ENCODE data around the gene NINJ2. TPM values are rescaled to one million over a fixed set of nuclear protein-coding genes. Genes with fewer than 3 reads are reported as not detected.

The NINJ2 gene
- total RNA-seq, 2 experiments from 2014 or later, result 2.2 to 2.5 TPM

DNA sequence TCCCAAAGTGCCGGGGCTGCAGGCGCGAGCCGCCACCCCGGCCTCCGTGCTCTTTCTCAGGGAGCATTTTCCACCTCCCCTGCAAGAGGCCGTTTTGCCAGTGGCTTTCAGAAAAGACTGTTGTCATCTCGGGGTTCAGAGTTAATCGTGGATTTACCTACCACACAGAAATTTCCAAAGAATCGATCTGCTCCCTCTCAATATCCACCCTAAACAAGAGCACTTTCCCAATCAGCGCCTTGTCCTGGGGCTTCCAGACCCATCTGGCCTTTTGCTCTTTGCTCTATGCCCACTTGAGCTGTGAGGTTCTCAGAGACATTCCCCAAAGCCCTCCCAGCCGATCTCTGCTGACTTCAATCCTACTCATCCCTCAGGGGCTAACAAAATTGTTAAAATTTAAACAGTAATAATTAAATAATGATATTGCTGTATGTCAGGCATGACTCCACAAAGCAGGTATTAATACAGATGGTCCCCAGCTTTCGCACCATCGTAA is 86.6 kb downstream of the NINJ2 start:
- H3K4me3 Mint-ChIP-seq, result no peak overlapping the region
- no peak for DNase-seq
- peaks cover 3% of the 10 kb centered on the region for H3K36me3 Mint-ChIP-seq (ENCODE audit: low read depth)
- H3K4me1 Mint-ChIP-seq (ENCODE audit: low read depth), result peaks cover 35% of the 10 kb centered on the region
- ATAC-seq, result no peak
- TF ChIP-seq, protein P1, sequence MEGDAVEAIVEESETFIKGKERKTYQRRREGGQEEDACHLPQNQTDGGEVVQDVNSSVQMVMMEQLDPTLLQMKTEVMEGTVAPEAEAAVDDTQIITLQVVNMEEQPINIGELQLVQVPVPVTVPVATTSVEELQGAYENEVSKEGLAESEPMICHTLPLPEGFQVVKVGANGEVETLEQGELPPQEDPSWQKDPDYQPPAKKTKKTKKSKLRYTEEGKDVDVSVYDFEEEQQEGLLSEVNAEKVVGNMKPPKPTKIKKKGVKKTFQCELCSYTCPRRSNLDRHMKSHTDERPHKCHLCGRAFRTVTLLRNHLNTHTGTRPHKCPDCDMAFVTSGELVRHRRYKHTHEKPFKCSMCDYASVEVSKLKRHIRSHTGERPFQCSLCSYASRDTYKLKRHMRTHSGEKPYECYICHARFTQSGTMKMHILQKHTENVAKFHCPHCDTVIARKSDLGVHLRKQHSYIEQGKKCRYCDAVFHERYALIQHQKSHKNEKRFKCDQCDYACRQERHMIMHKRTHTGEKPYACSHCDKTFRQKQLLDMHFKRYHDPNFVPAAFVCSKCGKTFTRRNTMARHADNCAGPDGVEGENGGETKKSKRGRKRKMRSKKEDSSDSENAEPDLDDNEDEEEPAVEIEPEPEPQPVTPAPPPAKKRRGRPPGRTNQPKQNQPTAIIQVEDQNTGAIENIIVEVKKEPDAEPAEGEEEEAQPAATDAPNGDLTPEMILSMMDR (IDR thresholded peaks at IDR 0.05), result no peak
- H3K9me3 Mint-ChIP-seq, result peaks cover 4% of the 10 kb centered on the region
- H3K27ac Mint-ChIP-seq, result peak overlapping the region; percentile 69
- ChIA-PET CTCF (interaction anchor here (0.6 to 5.3 kb wide), 39 partner anchors 10 to 516 kb away, joined by 3 to 69 read pairs (median 6); partner anchors contain the start of gene WNK1), POLR2A (interaction anchor here (1.1 to 2.9 kb wide), 3 partner anchors 40 to 373 kb away, joined by 3 to 18 read pairs (median 6); partner anchors contain the start of genes RAD52 and WNK1)
- intact Hi-C loops (cut with micrococcal nuclease), result loop anchor here (5.0 kb wide), 1 partner anchor 91 kb away; no protein-coding TSS in a partner anchor
- no peaks in the 10 kb centered on the region for H3K27me3 Mint-ChIP-seq

DNA sequence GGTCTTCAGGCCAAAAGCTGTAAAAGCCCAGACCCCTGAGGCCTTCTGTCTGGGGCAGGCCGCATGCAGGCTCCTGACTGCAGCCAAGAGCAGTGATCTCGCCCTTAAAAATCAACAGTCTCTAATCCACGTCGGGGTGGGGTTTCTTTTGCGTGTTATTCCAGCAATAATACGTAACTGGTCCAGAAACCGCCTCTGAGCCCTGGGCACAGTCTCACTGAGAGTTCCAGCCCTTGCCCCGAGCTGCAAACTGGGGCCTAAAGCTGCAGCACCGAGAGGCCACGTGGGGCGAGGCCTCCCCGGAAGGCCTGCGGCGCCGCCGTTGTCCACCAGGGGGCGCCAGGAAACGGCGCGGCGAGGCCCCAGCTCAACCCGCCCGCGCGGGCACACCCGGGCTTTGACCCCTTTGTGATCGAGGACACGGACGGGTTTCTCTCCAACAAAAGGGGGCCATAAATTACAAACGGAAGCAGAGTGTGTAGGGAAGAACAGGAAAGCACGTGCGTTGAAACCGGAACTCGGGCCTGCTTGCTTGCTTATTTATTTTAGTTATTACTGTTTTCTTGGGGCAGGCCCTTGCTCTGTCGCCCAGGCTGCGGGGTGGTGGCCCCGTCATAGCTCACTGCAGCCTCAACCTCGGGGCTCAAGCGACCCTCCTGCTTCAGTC is 87.2 kb downstream of the NINJ2 start:
- ChIA-PET CTCF (interaction anchor here (0.6 to 5.3 kb wide), 50 partner anchors 9 to 1220 kb away, joined by 3 to 69 read pairs (median 4); partner anchors contain the start of genes RAD52 and WNK1), POLR2A (interaction anchor here (0.7 to 2.9 kb wide), 6 partner anchors 11 to 373 kb away, joined by 3 to 18 read pairs (median 4); partner anchors contain the start of genes RAD52 and WNK1)
- peak overlapping the region; percentile 79 for H3K27ac Mint-ChIP-seq

DNA sequence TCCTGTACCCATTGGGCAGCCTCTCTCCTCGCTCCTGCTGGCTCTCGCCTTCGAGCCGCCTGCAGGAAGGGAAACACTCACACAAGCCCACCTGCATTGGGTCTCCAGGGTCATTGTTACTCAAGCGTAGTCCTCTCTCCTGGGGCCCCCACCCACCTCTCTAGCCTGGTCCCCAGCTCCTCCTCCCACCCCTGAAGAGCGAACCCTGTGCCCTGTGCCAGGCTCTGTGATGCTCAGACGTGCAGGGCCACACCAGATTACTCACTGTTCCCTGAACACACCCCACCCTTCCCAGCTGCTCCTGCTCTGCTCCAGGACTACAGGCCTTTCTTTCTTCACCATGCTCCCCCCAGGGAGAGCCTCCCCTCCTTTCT is 88.1 kb downstream of the NINJ2 start:
- DNase-seq (no peak), ATAC-seq (no peak)
- Mint-ChIP-seq H3K27me3 (no peaks in the 10 kb centered on the region), H3K9me3 (peaks cover 4% of the 10 kb centered on the region), H3K4me1 (ENCODE audit: low read depth) (peaks cover 38% of the 10 kb centered on the region), H3K27ac (peak overlapping the region; percentile 79), H3K4me3 (no peak overlapping the region), H3K36me3 (ENCODE audit: low read depth) (peaks cover 3% of the 10 kb centered on the region)
- intact Hi-C loops (cut with micrococcal nuclease), result loop anchor here (5.0 kb wide), 1 partner anchor 92 kb away; no protein-coding TSS in a partner anchor
- POLR2A ChIA-PET, result interaction anchor here (1.1 to 2.9 kb wide), 4 partner anchors 10 to 374 kb away, joined by 4 to 18 read pairs (median 5); partner anchors contain the start of genes RAD52 and WNK1
- CTCF ChIA-PET, result interaction anchor here (0.9 to 5.3 kb wide), 29 partner anchors 8 to 1221 kb away, joined by 3 to 69 read pairs (median 7); partner anchors contain the start of genes RAD52 and WNK1
- TF ChIP-seq, protein P1 (IDR thresholded peaks at IDR 0.05), result no peak

More for the DNA sequence above, 87.2 kb downstream of the NINJ2 start:
- Mint-ChIP-seq H3K4me3 (no peak overlapping the region), H3K36me3 (ENCODE audit: low read depth) (peaks cover 3% of the 10 kb centered on the region), H3K4me1 (ENCODE audit: low read depth) (peaks cover 38% of the 10 kb centered on the region), H3K9me3 (peaks cover 4% of the 10 kb centered on the region), H3K27me3 (no peaks in the 10 kb centered on the region)
- intact Hi-C loops (cut with micrococcal nuclease), result loop anchor here (5.0 kb wide), 1 partner anchor 91 kb away; no protein-coding TSS in a partner anchor
- DNase-seq (peak; percentile 86), ATAC-seq (peak; percentile 90)
- TF ChIP-seq, protein P1 (IDR thresholded peaks at IDR 0.05), result peak; percentile 98

DNA sequence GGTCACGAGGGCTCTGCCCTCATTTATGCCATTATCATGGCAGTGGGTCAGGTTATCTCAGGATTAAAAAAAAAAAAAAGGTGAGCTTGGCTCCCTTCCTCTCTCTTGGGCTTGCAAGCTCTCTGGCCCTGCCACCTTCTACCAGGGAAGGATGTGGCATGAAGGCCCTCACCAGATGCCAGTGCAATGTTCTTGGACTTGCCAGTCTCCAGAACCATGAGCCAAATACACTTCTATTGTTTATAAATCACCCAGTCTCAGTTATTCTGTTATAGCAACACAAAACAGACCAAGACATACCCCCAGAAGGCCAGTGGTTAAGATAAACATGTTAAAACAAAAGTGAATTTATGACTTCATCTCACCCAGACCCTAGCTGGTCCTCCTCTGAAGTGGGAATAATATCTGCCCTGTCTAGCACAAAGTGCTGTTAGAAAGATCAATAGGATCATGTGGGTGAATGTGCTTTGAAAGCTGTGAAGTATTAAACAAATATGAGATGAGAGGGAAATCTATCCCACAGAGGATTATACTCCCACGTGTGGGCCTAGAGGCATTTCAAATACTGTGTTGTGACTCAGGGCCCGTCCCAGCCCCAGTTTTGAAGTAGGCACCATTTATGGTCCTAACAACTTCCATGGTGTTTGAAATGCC is 88.6 kb downstream of the NINJ2 start:
- ChIA-PET CTCF (interaction anchor here (1.1 to 5.3 kb wide), 10 partner anchors 10 to 377 kb away, joined by 3 to 69 read pairs (median 12); partner anchors contain the start of genes RAD52 and WNK1), POLR2A (interaction anchor here (0.6 to 2.9 kb wide), 3 partner anchors 39 to 177 kb away, joined by 3 to 18 read pairs (median 4); partner anchors contain the start of gene WNK1)
- DNase-seq (peak; percentile 29), ATAC-seq (no peak)
- TF ChIP-seq, protein P1 (IDR thresholded peaks at IDR 0.05), result no peak
- Mint-ChIP-seq H3K9me3 (peaks cover 4% of the 10 kb centered on the region), H3K36me3 (ENCODE audit: low read depth) (peaks cover 3% of the 10 kb centered on the region), H3K4me3 (no peak overlapping the region), H3K27ac (peak overlapping the region; percentile 79), H3K27me3 (no peaks in the 10 kb centered on the region), H3K4me1 (ENCODE audit: low read depth) (peaks cover 42% of the 10 kb centered on the region)
- intact Hi-C loops (cut with micrococcal nuclease), result loop anchor here (5.0 kb wide), 2 partner anchors 93 to 178 kb away; partner anchors contain the start of gene WNK1
